Heart right ventricle (tissue), 16 donors: Measurements from ENCODE around the gene RRN3. TPM values are rescaled to one million over a fixed set of nuclear protein-coding genes. Genes with fewer than 3 reads are reported as not detected.
"Not testable (repeated sequence)": the region's sequence is repeated elsewhere in the genome, so short reads cannot be mapped to it uniquely, and the experiment has no call there.

Source experiments
- ATAC-seq, 8 donors: fragments of 200-7000 bp; cut with Tn5 transposase; one replicate each; pipeline ENCODE4 v1.9.1; 2020; ENCODE audit warnings: mild to moderate bottlenecking in 8 of 8, moderate library complexity in 8 of 8, moderate number of reproducible peaks in 1 of 8
- DNase-seq, 2 donors: peaks; one replicate each; pipeline ENCODE4 v3.0.0-alpha.2; 2020
- H3K27ac ChIP-seq, 10 donors: fragments of 200-600 bp; sonication (generic) in 2 of 10; one replicate each; pipeline versions ENCODE4 v1.5.0 to v1.8.0; 2020 to 2022; ENCODE audit warnings: mild to moderate bottlenecking in 3 of 10
- H3K27me3 ChIP-seq, 7 donors: fragments of 200-600 bp; one replicate each; pipeline ENCODE4 v1.8.0; 2021 to 2022; ENCODE audit warnings: mild to moderate bottlenecking in 2 of 7
- H3K36me3 ChIP-seq, 9 donors: fragments of 200-600 bp; sonication (generic) in 1 of 9; one replicate each; pipeline versions ENCODE4 v1.5.0 to v1.8.0; 2020 to 2022; ENCODE audit warnings: mild to moderate bottlenecking in 2 of 9
- H3K4me1 ChIP-seq, 9 donors: fragments of 200-600 bp; sonication (generic) in 1 of 9; one replicate each; pipeline versions ENCODE4 v1.5.0 to v1.8.0; 2020 to 2022; ENCODE audit warnings: mild to moderate bottlenecking in 4 of 9
- H3K4me3 ChIP-seq, 10 donors: fragments of 200-600 bp; sonication (generic) in 2 of 10; one replicate each; pipeline versions ENCODE4 v1.5.0 to v1.8.0; 2020 to 2022; ENCODE audit warnings: mild to moderate bottlenecking in 7 of 10, moderate library complexity in 2 of 10
- H3K9me3 ChIP-seq, 11 donors: fragments of 200-600 bp in 10 of 11; sonication (generic) in 2 of 11; one replicate each; pipeline versions ENCODE4 v1.5.0 to v1.8.0; 2013 to 2022; ENCODE audit warnings: mild to moderate bottlenecking in 2 of 11, control low read depth in 1 of 11, moderate library complexity in 1 of 11
- CTCF ChIP-seq, 9 donors: fragments of 200-600 bp; sonication (generic) in 2 of 9; IDR thresholded peaks; one replicate each; pipeline versions ENCODE4 v1.5.0 to v1.8.0; 2021 to 2022; ENCODE audit warnings: antibody characterized with exemption in 9 of 9, mild to moderate bottlenecking in 5 of 9, moderate library complexity in 1 of 9
- WGBS, 2 donors: extraction: QIAGEN DNeasy Blood & Tissue Kit; methylation state at CpG; one replicate each; pipeline ENCODE4 v1.1.7; 2013; ENCODE audit warnings: inconsistent platforms in 1 of 2; 5-methylcytosine and 5-hydroxymethylcytosine counted together
- intact Hi-C, 10 donors: fragments of 100-400 bp; cut with DNase I; formaldehyde crosslinking; loops; one replicate each; pipeline versions ENCODE4 v1.11.1 to v1.14.2; 2022
- polyA plus RNA-seq, 2 donors: library from polyadenylated mRNA; stranded (reverse); fragments of 200-250 nt; gene quantifications; one replicate each; pipeline ENCODE4 v1.2.3, GENCODE V29; 2013
- total RNA-seq, 10 donors: library from RNA; stranded (reverse); fragmentation: NEBNext Ultra II Directional in 3 of 10; extraction: Animal tissue kit (Norgen Biotek cat#: 25700) in 3 of 10; gene quantifications; one replicate each; pipeline versions ENCODE4 v1.2.1 to v1.2.4, GENCODE V29; 2021 to 2023
- donor health status: Arrhythmogenic right ventricular cardiomyopathy.
- donor health status: ischemic (EF 13 %, LVEDD 7.1; RV severe dilation, severe dysfunction).
- donor health status: healthy with polysubstance abuse.
- donor health status: DM: no; HTN: yes; CAD: no.
- donor health status: DM: no; HTN: no; CAD: no.
- donor health status: ischemic (EF 25% LVEDD 6.9; RV normal size, moderate dysfunction).
- donor health status: ischemic (EF 25% LVEDD 5.7; RV mildly dilated, moderate dysfunction).
- donor health status: healthy.
- donor health status: DM: yes; HTN: yes; CAD: no.
- donor health status: Ischemic cardiomyopathy.
- donor health status: ischemic (EF 35%, LVEDD 5.7; RV mildly dilated, moderate dysfunction).
- donor health status: nonischemic (EF 11% LVEDD 7.7; RV severe dilation, severe dysfunction).
- donor health status: DM: yes; HTN: yes; CAD: no.
- donor health status: PGD.
- donor health status: ischemic (EF 29% LVEDD 5.4; RV normal size, mild dysfunction).
- donor health status: nonischemic (EF 23%, LVEDD 6.1; RV moderate dilation, normal function).

The RRN3 gene
- total and polyA plus RNA-seq, 12 donors = 9.9 to 31.9 (median 24.1) TPM

- H3K27ac ChIP-seq = no peak overlapping the region
Measured at GRCh38 chr16:15053904-15054303, 40.2 kb downstream of the RRN3 start.

DNA sequence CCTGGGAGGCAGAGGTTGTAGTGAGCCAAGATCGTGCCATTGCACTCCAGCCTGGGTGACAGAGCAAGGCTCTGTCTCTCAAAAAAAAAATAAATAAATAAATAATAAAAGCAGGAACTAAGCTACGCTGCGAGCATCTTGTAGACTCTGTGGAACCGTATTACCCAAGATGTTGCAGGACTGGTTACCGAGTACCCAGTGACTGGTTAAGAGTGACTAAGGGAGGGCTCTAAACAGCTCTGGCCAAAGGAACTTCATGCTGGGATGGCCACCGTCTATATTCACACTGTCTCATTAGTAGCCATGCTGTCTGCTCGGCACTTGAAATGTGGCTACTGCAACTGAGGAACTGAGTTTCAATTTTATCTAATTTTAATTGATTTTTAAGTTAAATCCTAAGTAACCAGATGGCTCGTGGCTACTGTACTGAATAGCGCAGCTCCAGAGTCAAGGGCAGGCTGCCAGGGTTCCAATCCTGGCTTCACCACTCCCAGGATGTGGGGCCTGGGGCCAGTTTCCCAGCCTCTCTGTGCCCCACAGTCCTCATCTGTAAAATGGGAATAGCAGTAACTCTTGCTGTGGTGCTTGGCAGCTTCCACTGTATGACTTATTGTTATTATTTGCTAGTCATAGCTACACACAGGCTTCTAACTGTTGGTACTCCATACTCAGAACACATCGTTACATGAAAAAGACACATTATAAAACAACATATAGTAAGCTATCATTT is 41.2 kb downstream of the RRN3 start:
- DNase-seq (no peak), ATAC-seq (no peak)
- no peaks in the 10 kb centered on the region for H3K27me3 ChIP-seq
- H3K27ac ChIP-seq = peak overlapping the region in 2 of 10 donors; percentile 9 to 15
- intact Hi-C loops = no loop called here
- WGBS, 2 donors = 73 to 80% methylated on average over 10 of the region's 10 CpGs
- no peak for TF ChIP-seq CTCF (IDR thresholded peaks at IDR 0.05)
- H3K4me1 ChIP-seq = peaks cover 3 to 44% (median 12%) of the 10 kb centered on the region in 9 donors
- H3K4me3 ChIP-seq = no peak overlapping the region
- H3K36me3 ChIP-seq = peaks cover 0 to 2% (median 0%) of the 10 kb centered on the region in 9 donors
- H3K9me3 ChIP-seq = no peaks in the 10 kb centered on the region

More at GRCh38 chr16:15053904-15054303, 40.2 kb downstream of the RRN3 start:
- TF ChIP-seq CTCF (IDR thresholded peaks at IDR 0.05) = no peak
- peak overlapping the region in 3 of 10 donors; percentile 95 to 100 (median 99) for H3K4me3 ChIP-seq
- ATAC-seq (no peak), DNase-seq (no peak)
- intact Hi-C loops = no loop called here
- peaks cover 0 to 7% (median 4%) of the 10 kb centered on the region in 9 donors for H3K36me3 ChIP-seq
- H3K27me3 ChIP-seq = no peaks in the 10 kb centered on the region
- no peaks in the 10 kb centered on the region for H3K9me3 ChIP-seq
- peaks cover 3 to 44% (median 12%) of the 10 kb centered on the region in 9 donors for H3K4me1 ChIP-seq
- 88 to 95% methylated on average over 10 of the region's 10 CpGs for WGBS, 2 donors

GRCh38 chr16:15051387-15051951 is 42.6 kb downstream of the RRN3 start:
- H3K36me3 ChIP-seq = peaks cover 0 to 16% (median 0%) of the 10 kb centered on the region in 9 donors
- DNase-seq (no peak), ATAC-seq (no peak)
- H3K27me3 ChIP-seq = no peaks in the 10 kb centered on the region
- peaks cover 3 to 42% (median 12%) of the 10 kb centered on the region in 9 donors for H3K4me1 ChIP-seq
- intact Hi-C loops = no loop called here
- no peak for TF ChIP-seq CTCF (IDR thresholded peaks at IDR 0.05)
- H3K4me3 ChIP-seq = no peak overlapping the region
- no peak overlapping the region for H3K27ac ChIP-seq
- 96 to 97% methylated on average over 9 of the region's 9 CpGs for WGBS, 2 donors
- H3K9me3 ChIP-seq = no peaks in the 10 kb centered on the region

- H3K9me3 ChIP-seq, DNase-seq, H3K27ac ChIP-seq, H3K4me3 ChIP-seq, ATAC-seq, H3K27me3 ChIP-seq, intact Hi-C loops: not testable (repeated sequence)
- WGBS, 2 donors = 92 to 100% methylated on average over 1 of the region's 1 CpG
- Histone ChIP-seq H3K4me1 (peaks cover 0 to 38% (median 10%) of the 10 kb centered on the region in 9 donors), H3K36me3 (peaks cover 0 to 26% (median 0%) of the 10 kb centered on the region in 9 donors)
Measured at GRCh38 chr16:15050440-15050839, 43.6 kb downstream of the RRN3 start.
